Transverse colon (tissue), 4 donors: ENCODE measurements around the gene HCK. TPM values are rescaled to one million over a fixed set of nuclear protein-coding genes. Genes with fewer than 3 reads are reported as not detected.
"Not testable (repeated sequence)": the region's sequence is repeated elsewhere in the genome, so short reads cannot be mapped to it uniquely, and the experiment has no call there.

ENCODE experiments used
- DNase-seq: peaks from one replicate; pipeline ENCODE4 v3.0.0-alpha.2; 2019
- H3K27ac ChIP-seq, 4 donors: fragments of 200-600 bp; sonication (generic); 2 replicates each; pipeline ENCODE4 v1.5.1; 2016 to 2018; ENCODE audit warnings: inconsistent platforms in 4 of 4
- H3K27me3 ChIP-seq: fragments of 200-600 bp; sonication (generic); 2 replicates; pipeline ENCODE4 v1.5.1; 2017; ENCODE audit warnings: inconsistent platforms
- H3K36me3 ChIP-seq, 4 donors: fragments of 200-600 bp; sonication (generic); 2 replicates each; pipeline ENCODE4 v1.5.1; 2017 to 2019; ENCODE audit warnings: inconsistent platforms in 4 of 4
- H3K4me1 ChIP-seq, 4 donors: fragments of 200-600 bp; sonication (generic); 2 replicates each; pipeline ENCODE4 v1.5.1; 2017 to 2020; ENCODE audit warnings: inconsistent platforms in 4 of 4
- H3K4me3 ChIP-seq, 4 donors: fragments of 200-600 bp; sonication (generic); 1 replicate in 1 of 4; 2 replicates in 3 of 4; pipeline versions ENCODE4 v1.5.1 to v1.6.1; 2017 to 2019; ENCODE audit warnings: inconsistent platforms in 4 of 4
- H3K9me3 ChIP-seq, 2 donors: fragments of 200-600 bp; sonication (generic); 2 replicates each; pipeline ENCODE4 v1.5.1; 2017 to 2019; ENCODE audit warnings: inconsistent platforms in 2 of 2
- CTCF ChIP-seq, 5 experiments: fragments of 200-600 bp in 3 of 5; fragments of 450-650 bp in 2 of 5; sonication (generic) in 3 of 5; IDR thresholded peaks; 1 replicate in 2 of 5; 2 replicates in 3 of 5; pipeline ENCODE4 v1.5.1; 2016 to 2017; ENCODE audit warnings: antibody characterized with exemption in 5 of 5, inconsistent platforms in 3 of 5, mild to moderate bottlenecking in 2 of 5, moderate library complexity in 1 of 5
- EP300 ChIP-seq: sonication (generic); formaldehyde crosslinking; IDR thresholded peaks from one replicate; pipeline ENCODE4 v1.6.1; 2017; ENCODE audit warnings: antibody characterized with exemption, low read depth
- POLR2A ChIP-seq: fragments of 450-650 bp; IDR thresholded peaks from one replicate; pipeline ENCODE4 v1.6.1; 2016; ENCODE audit warnings: antibody characterized with exemption, mild to moderate bottlenecking, moderate library complexity
- POLR2AphosphoS5 ChIP-seq, 3 donors: sonication (generic); formaldehyde crosslinking; IDR thresholded peaks; one replicate each; pipeline ENCODE4 v1.6.1; 2016; ENCODE audit warnings: antibody characterized with exemption in 3 of 3
- WGBS, 2 donors: methylation state at CpG; one replicate each; pipeline ENCODE4 v1.1.5; 2018; ENCODE audit warnings: low coverage in 1 of 2; 5-methylcytosine and 5-hydroxymethylcytosine counted together
- in situ Hi-C, 4 donors: fragments of 200-750 bp; cut with MboI; loops; one replicate each; pipeline versions ENCODE4 v1.15.0 to v1.15.1; 2017; ENCODE audit warnings: low sequenced_read_pairs in 3 of 4, low pct_ligation_motif_present in 1 of 4, low pct_unique_long_range_greater_than_20kb in 1 of 4
- intact Hi-C: fragments of 100-400 bp; cut with DNase I; formaldehyde crosslinking; loops from one replicate; pipeline ENCODE4 v1.15.1; 2023; ENCODE audit warnings: low total_unique reads
- total RNA-seq, 4 donors: library from RNA; depleted of rRNA; stranded (reverse); fragments of >200 nt; gene quantifications; one replicate each; pipeline ENCODE4 v1.1.0, GENCODE V29; 2016

The HCK gene
- total RNA-seq, 4 donors from 2014 or later, result 9.7 to 22.7 (median 11.7) TPM

GRCh38 chr20:32031007-32031958 lies 20.8 kb upstream of the HCK start:
- peak; percentile 75 for DNase-seq
- in situ Hi-C loops (no loop called here), intact Hi-C loops (loop anchor here (10.0 kb wide), 1 partner anchor 206 kb away; no protein-coding TSS in a partner anchor)
- TF ChIP-seq CTCF (IDR thresholded peaks at IDR 0.05), result peak; percentile 89 to 96 (median 94)
- TF ChIP-seq POLR2AphosphoS5 (IDR thresholded peaks at IDR 0.05), result no peak
- WGBS, 2 donors, result 15 to 33% methylated on average over 4 to 46 of the region's 59 CpGs
- H3K4me1 ChIP-seq, result peaks cover 0 to 12% (median 8%) of the 10 kb centered on the region in 4 donors
- H3K27me3 ChIP-seq, result peaks cover 64% of the 10 kb centered on the region
- no peaks in the 10 kb centered on the region for H3K9me3 ChIP-seq
- no peaks in the 10 kb centered on the region for H3K36me3 ChIP-seq
- H3K27ac ChIP-seq, result no peak overlapping the region
- peak overlapping the region in 2 of 4 donors; percentile 13 to 38 for H3K4me3 ChIP-seq

- in situ Hi-C loops, result no loop called here
- Histone ChIP-seq H3K4me3 (no peak overlapping the region), H3K27ac (no peak overlapping the region), H3K4me1 (peaks cover 0 to 12% (median 8%) of the 10 kb centered on the region in 4 donors), H3K36me3 (no peaks in the 10 kb centered on the region), H3K27me3 (peaks cover 65% of the 10 kb centered on the region), H3K9me3 (no peaks in the 10 kb centered on the region)
- 25 to 52% methylated on average over 1 to 2 of the region's 2 CpGs for WGBS, 2 donors
- DNase-seq, result no peak
- intact Hi-C loops, result loop anchor here (10.0 kb wide), 1 partner anchor 209 kb away; no protein-coding TSS in a partner anchor
- TF ChIP-seq POLR2A, result no peak
- no peak for TF ChIP-seq EP300
- TF ChIP-seq CTCF (IDR thresholded peaks at IDR 0.05), result no peak
- TF ChIP-seq POLR2AphosphoS5 (IDR thresholded peaks at IDR 0.05), result no peak
These were observed 18.7 kb upstream of the HCK start for GRCh38 chr20:32033316-32033715.

- in situ Hi-C loops, DNase-seq: not testable (repeated sequence)
- WGBS, 2 donors, result 66 to 88% methylated on average over 3 of the region's 3 CpGs
These were observed 18.3 kb upstream of the HCK start for GRCh38 chr20:32033721-32034120.

GRCh38 chr20:32034581-32035425 lies 17.2 kb upstream of the HCK start:
- intact Hi-C loops, result loop anchor here (10.0 kb wide), 1 partner anchor 210 kb away; no protein-coding TSS in a partner anchor
- 42% methylated on average over 9 of the region's 9 CpGs; no CpG with 5 or more reads in 1 of the 2 donors for WGBS, 2 donors
- H3K4me1 ChIP-seq, result peaks cover 0 to 12% (median 8%) of the 10 kb centered on the region in 4 donors

More at GRCh38 chr20:32033721-32034120, 18.3 kb upstream of the HCK start:
- not testable (repeated sequence) for H3K9me3 ChIP-seq, H3K4me3 ChIP-seq, H3K27ac ChIP-seq, H3K36me3 ChIP-seq
- H3K4me1 ChIP-seq, result peaks cover 0 to 12% (median 8%) of the 10 kb centered on the region in 4 donors
- H3K27me3 ChIP-seq, result peaks cover 69% of the 10 kb centered on the region
- intact Hi-C loops, result loop anchor here (10.0 kb wide), 1 partner anchor 209 kb away; no protein-coding TSS in a partner anchor

More at GRCh38 chr20:32034581-32035425, 17.2 kb upstream of the HCK start:
- H3K4me3 ChIP-seq, result no peak overlapping the region
- in situ Hi-C loops, result no loop called here
- TF ChIP-seq POLR2A (no peak), EP300 (no peak), POLR2AphosphoS5 (IDR thresholded peaks at IDR 0.05) (no peak), CTCF (IDR thresholded peaks at IDR 0.05) (no peak)
- H3K9me3 ChIP-seq, result no peaks in the 10 kb centered on the region
- H3K27ac ChIP-seq, result no peak overlapping the region
- no peak for DNase-seq
- H3K36me3 ChIP-seq, result no peaks in the 10 kb centered on the region
- H3K27me3 ChIP-seq, result peaks cover 69% of the 10 kb centered on the region
